ENCODE data around the gene ANKRD36.
"Not testable (repeated sequence)": the region's sequence is repeated elsewhere in the genome, so short reads cannot be mapped to it uniquely, and the experiment has no call there.

ANKRD36 gene

DNA sequence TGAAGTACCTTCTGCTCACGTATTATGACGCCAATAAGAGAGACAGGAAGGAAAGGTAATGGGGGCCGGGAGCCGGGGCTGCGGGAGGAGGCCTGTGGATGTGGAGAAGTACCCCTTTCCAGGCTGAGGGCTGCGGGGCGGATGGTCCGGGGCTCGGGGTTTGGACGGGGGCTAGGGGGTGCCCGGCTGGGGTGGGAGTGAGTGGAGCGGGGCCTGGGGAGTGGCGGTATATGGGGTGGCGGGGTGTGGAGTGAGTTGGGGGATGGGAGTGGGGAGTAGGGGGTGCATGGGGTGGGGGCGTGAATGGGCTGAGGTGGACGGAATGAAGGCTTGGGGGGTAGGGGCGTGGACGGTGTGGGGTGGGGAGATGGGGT lies 916 bp downstream of the ANKRD36 start:
- DNase-seq: not testable (repeated sequence)

DNA sequence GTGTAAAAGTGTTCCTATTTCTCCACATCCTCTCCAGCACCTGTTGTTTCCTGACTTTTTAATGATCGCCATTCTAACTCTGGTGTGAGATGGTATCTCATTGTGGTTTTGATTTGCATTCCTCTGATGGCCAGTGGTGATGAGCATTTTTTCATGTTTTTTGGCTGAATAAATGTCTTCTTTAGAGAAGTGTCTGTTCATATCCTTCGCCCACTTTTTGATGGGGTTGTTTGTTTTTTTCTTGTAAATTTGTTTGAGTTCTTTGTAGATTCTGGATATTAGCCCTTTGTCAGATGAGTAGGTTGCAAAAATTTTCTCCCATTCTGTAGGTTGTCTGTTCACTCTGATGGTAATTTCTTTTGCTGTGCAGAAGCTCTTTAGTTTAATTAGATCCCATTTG lies 16.1 kb downstream of the ANKRD36 start:
- DNase-seq: not testable (repeated sequence)

DNA sequence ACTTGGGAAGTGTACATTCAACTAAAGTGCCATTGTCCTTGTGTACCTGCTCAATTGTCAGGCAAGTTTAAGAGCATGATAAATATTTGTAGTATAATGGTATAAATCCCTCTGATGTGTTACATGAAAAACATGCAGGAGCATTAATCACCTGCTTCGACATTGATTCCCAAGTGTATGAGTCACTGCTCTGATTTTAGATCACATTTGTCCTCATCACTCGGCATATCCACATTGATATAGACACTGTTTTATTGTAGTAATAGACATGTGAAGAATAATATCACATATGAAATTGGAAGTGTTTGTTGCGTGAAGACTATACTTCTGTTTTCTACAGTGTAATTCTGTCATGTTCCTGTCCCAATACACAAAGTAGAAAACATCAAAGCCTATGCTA lies 31.1 kb downstream of the ANKRD36 start:
- DNase-seq: not testable (repeated sequence)

DNA sequence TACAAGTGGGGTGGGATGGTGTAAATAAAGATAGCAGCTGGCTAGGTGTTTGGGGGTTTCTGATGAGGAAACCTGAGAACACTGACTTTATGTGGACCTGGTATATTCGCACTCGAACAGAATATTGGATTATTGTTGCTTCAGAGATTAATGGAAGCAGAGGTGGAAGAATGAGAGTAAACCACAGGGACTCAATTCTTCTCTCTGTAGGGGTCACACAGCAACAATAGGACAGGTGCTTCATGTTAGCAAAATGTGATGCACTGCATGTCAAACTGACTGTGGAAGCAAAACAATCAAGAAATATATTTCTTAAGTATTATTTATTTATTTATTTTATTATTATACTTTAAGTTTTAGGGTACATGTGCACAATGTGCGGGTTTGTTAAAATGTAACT lies 53.6 kb downstream of the ANKRD36 start:
- DNase-seq: not testable (repeated sequence)

DNA sequence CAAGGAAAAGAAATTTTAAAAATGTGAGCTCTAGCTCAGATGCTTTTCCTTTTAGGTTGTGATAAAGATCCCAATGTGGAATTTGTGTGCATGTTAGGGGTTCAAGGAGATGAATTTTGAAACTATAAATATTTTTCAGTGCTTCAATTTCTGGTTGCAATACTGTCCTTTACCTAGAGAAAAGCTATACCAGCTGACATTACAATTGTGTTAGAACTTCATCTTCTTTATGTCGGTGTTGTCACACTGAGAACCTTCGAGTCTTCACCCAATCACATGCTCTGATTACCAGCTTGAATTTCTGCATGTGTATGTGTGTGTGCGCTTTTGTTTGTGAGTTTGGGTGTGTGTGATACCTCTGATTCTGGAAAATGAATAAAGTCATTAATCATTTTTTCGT lies 55.0 kb downstream of the ANKRD36 start:
- not testable (repeated sequence) for DNase-seq

DNA sequence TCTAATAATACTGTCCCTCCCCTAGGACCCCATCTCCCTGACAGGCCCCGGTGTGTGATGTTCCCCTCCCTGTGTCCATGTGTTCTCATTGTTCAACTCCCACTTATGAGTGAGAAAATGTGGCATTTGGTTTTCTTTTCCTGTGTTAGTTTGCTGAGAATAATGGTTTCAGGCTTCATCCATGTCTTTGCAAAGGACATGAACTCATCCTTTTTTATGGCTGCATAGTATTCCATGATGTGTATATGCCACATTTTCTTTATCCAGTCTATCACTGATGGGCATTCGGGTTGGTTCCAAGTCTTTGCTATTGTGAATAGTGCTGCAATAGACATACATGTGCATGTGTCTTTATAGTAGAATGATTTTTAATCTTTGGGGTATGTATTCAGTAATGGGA lies 55.6 kb downstream of the ANKRD36 start:
- DNase-seq: not testable (repeated sequence)

DNA sequence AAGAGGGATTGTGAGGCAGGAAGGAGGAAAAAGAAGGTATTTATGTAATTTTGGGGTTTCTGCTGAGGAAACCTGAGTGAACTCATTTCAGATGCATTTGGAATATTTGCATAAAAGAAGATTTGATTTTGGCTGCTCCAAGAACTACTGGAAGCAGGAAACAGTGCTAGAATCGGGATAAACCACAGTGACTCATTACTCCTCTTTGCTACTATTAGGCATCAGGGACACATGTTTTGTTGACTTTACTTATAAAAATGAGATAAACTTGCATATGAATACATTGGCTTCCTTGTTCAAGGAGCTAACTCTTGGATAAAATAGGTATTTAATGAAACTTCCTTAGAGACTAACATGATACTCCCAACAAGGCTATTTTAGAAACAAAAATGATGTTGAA lies 67.4 kb downstream of the ANKRD36 start:
- not testable (repeated sequence) for DNase-seq

DNA sequence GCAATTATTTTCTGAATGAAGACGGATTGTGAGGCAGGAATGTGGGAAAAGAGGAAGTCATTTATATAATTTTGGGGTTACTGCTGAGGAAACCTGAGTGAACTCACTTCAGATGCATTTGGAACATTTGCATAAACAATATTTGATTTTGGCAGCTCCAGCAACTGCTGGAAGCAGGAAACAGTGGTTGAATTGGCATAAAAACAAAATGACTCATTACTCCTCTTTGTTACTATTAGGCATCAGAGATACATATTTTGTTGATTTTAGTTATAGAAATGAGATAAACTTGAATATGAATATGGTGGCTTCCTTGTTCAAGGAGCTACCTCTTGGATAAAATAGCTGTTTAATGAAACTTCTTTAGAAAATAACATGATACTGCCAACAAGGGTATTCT lies 82.4 kb downstream of the ANKRD36 start:
- not testable (repeated sequence) for DNase-seq

DNA sequence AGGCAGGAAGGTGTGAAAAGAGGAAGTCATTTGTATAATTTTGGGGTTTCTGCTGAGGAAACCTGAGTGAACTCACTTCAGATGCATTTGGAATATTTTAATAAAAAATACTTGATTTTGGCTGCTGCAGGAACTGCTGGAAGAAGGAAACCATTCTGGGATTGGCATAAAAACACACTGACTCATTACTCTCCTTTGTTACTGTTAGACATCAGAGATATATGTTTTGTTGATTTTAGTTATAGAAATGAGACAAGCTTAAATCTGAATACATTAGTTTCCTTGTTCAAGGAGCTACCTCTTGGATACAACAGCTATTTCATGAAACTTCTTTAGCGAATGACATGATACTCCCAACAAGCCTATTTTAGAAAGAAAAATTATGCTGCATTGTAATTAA lies 84.3 kb downstream of the ANKRD36 start:
- not testable (repeated sequence) for DNase-seq

DNA sequence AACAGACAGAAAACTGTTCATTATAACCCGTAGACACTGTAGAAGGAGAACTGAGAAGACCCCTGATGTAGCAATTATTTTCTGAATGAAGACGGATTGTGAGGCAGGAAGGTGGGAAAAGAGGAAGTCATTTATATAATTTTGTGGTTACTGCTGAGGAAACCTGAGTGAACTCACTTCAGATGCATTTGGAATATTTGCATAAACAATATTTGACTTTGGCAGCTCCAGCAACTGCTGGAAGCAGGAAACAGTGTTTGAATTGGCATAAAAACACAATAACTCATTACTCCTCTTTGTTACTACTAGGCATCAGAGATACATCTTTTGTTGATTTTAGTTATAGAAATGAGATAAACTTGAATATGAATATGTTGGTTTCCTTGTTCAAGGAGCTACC lies 87.9 kb downstream of the ANKRD36 start:
- DNase-seq: not testable (repeated sequence)

DNA sequence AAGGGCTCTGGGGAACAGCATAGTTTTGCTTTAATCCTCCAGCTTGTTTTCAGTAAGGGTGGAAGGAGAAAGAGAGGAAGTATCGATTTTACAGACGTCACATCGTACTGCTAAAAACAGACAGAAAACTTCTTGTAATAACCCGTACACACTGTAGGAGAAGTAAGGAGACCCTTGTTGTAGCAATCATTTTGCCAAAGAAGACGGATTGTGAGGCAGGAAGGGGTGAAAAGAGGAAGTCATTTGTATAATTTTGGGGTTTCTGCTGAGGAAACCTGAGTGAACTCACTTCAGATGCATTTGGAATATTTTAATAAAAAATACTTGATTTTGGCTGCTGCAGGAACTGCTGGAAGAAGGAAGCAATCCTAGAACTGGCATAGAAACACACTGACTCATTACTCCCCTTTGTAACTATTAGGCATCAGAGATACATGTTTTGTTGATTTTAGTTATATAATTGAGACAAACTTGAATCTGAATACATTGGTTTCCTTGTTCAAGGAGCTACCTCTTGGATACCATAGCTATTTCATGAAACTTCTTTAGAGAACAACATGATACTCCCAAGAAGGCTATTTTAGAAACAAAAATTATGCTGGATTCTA lies 89.8 kb downstream of the ANKRD36 start:
- DNase-seq: not testable (repeated sequence)

DNA sequence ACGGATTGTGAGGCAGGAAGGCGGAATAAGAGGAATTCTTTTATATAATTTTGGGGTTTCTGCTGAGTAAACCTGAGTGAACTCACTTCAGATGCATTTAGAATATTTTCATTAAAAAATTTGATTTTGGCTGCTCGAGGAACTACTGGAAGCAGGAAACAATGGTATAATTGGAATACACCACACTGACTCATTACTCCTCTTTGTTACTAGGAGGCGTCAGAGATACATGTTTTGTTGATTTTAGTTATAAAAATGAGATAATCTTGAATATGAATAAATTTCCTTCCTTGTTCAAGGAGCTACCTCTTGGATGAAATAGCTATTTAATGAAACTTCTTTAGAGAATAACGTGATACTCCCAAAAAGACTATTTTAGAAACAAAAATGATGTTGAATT lies 97.4 kb downstream of the ANKRD36 start:
- no peak for DNase-seq

DNA sequence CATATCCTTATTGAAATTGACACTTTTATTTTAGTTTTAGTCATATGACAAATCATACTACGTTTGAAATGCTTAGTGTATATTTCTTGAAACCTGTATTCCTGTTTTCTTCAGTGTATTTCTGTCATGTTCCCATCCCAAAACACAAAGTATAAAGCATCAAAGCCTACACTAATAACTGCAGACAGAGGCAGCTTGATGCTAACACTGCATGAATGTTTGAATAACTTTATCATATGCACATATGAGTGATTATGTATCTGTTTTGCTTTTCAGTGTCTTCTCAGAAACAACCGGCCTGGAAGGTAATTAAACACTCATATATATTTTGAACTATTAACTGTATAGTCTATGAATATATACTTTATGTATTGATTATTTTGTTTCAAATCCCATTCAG lies 102.1 kb downstream of the ANKRD36 start:
- not testable (repeated sequence) for DNase-seq

DNA sequence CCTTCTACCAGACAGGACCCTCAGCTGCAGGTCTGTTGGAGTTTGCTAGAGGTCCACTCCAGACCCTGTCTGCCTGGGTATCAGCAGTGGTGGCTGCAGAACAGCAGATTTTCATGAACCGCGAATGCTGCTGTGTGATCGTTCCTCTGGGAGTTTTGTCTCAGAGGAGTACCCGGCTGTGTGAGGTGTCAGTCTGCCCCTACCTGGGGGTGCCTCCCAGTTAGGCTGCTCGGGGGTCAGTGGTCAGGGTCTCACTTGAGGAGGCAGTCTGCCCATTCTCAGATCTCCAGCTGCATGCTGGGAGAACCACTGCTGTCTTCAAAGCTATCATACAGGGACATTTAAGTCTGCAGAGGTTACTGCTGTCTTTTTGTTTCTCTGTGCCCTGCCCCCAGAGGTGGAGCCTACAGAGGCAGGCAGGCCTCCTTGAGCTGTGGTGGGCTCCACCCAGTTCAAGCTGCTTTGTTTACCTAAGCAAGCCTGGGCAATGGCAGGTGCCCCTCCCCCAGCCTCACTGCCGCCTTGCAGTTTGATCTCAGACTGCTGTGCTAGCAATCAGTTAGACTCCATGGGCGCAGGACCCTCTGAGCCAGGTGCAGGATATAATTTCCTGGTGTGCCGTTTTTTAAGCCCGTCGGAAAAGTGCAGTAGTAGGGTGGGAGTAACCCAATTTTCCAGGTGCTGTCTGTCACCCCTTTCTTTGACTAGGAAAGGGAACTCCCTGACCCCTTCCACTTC lies 118.1 kb downstream of the ANKRD36 start:
- not testable (repeated sequence) for DNase-seq

DNA sequence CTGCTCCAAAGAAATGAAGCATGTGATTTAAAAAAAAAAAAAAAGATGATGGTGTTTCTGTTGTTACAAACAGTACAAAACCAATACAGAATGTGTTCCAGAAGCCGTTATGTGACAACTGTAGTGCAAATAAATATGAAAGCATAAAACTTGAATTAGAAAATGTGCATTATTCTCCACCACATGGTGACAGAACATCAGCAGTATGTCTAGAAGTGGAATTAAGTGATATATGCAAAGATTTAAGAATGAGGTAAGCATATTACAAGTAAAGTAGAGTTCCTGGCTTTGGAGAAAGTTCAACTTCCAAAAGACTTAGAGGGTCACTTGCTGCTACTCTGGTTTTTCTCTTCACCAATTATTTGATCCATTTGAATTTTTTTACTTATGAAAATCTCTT lies 120.0 kb downstream of the ANKRD36 start:
- not testable (repeated sequence) for DNase-seq

DNA sequence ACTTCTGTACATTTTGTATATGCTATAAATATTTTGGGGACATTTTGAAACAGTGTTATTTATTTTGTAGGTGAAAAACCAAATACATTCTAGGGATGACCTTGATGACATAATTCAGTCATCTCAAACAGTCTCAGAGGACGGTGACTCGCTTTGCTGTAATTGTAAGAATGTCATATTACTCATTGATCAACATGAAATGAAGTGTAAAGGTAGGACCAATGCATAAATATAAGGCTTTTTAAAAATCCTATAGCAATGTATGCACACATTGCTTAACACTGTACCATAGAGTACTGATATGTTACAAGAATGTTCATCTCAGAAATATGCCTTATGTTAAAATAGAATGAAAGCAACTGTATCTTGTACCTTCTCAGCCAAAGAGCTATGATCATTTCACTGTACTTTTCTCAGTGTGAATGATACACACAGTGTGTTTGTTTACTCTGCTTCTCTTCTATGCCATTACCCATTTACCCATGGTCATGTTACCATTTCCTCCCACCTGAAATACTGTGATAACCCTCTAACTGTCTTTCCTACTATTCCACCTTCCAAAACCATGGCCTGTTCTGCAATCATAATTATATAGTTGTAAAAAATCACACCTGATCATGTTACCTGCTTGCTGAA lies 120.8 kb downstream of the ANKRD36 start:
- DNase-seq: not testable (repeated sequence)

DNA sequence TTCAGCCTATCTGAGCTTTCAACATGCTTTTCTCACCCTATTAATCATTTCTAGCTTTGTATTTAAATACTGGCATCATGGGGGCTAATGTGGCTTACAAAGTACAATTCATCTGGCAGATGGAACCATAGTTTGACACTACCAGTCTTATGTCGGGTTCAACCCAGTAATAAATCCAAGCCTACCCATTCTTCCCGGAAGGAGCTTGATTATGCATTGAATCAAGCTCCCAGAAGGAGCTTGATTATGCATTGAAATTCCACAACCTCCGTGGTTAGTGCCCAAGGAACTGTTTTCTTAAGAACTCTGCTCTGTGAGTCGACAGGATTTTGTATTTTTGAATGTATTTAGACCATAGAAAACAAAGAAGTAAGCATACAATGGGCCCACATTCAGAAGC lies 148.2 kb downstream of the ANKRD36 start:
- DNase-seq: not testable (repeated sequence)

DNA sequence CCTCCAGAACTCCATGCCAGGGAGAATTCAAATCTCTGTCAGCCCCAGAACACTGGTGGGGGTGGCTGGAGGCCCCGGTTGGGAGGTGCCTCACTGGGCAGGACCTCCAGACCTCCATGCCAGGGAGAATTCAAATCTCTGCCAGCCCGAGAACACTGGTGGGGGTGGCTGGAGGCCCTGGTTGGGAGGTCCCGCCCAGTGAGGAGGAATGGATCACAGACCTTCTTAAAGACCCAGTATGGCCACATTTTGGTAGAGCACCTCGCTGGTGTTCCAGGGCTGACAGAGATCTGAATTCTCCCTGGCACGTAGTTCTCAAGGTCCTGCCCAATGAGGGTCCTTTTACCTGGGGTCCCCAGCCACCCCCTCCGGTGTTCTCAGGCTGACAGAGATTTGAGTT lies 153.5 kb downstream of the ANKRD36 start:
- DNase-seq: not testable (repeated sequence)

DNA sequence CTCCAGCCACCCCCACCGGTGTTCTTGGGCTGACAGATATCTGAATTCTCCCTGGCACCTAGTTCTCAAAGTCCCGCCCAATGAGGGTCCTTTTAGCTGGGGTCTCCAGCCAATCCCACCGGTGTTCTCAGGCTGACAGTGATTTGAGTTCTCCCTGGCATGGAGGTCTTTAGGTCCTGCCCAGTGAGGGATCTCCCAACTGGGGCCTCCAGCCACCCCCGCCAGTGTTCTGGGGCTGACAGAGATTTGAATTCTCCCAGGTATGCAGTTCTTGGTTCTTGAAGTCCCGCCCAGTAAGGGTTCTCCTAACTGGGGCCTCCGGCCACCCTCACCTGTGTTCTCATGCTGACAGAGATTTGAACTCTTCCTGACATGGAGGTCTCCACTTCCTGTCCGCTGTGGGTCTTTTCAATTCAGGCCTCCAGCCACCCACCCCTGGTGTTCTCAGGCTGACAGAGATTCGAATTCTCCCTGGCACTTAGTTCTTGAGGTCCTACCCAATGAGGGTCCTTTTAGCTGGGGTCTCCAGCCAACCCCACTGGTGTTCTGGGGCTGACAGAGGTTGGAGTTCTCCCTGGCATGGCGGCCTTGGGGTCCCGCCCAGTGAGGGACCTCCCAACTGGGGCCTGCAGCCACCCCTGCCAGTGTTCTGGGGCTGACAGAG lies 154.6 kb downstream of the ANKRD36 start:
- no peak for DNase-seq

DNA sequence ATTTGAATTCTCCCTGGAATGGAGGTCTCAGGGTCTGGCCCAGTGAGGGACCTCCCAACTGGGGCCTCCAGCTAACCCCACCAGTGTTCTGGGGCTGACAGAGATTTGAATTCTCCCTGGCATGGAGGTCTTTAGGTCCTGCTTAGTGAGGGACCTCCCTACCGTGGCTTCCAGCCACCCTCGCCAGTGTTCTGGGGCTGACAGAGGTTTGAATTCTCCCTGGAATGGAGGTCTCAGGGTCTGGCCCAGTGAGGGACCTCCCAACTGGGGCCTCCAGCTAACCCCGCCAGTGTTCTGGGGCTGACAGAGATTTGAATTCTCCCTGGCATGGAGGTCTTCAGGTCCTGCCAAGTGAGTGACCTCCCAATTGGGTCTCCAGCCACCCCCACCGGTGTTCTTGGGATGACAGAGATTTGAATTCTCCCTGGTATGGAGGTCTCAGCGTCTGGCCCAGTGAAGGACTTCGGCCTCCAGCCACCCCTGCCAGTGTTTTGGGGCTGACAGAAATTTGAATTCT lies 155.2 kb downstream of the ANKRD36 start:
- DNase-seq: not testable (repeated sequence)

DNA sequence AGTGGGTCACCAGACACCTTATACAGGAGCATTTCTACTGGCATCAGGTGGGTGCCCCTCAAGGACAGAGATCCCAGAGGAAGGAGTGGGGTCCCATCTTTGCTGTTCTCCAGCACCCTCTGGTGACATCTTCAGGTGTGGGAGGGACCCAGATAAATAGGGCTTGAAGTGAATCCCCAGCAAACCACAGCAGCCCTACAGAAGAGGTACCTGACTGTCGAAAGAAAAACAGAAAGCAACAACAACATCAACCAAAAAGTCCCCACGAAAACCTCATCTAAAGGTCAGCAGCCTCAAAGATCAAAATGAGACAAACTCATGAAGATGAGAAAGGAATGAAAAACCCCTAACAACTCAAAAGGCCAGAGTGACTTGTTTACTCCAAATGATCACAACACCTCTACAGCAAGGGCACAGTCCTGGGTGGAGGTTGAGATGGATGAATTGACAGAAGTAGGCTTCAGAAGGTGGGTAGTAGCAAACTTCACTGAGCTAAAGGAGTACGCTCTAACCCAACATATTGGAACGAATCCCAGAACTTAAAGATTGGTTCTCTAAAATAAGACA lies 163.4 kb downstream of the ANKRD36 start:
- not testable (repeated sequence) for DNase-seq

DNA sequence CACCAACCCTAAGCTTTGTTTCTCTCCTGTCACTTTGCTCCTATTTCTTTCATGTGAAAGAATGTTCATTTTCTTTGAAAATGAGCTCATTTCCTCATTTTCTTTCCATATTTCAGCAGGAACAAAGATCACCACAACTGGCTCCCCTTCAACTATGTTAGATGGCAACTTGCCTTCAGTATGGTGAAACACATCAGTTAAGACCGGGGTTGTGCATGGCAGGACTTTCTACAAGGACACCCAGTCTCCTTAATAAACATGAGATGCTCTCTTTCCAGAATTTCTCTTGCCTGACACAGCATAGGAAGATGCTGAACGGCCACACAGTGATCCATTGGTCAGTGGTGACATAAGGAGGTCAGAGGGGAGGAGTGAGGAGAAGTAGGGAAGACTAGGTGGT lies 172.2 kb downstream of the ANKRD36 start:
- DNase-seq: not testable (repeated sequence)

DNA sequence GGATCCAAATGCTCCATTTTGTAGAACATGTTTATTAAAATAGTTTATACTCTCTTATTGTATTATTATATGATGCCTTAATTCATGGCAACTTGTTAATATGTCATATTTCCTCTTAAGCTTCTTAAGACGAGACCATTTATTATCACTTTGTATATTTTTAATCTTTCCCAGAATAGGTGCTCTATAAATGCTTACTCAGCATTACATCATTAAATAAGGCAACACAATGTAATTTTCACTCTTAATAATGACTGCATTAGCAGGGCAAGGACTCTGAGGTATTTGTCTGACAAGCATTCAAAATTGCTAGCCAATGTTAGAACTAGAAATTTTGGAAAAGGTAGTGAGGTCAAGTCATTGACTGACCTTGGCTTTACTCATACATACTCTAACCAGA lies 180.7 kb downstream of the ANKRD36 start:
- DNase-seq: not testable (repeated sequence)

Data from C1 segment of cervical spinal cord (tissue), 14 donors.